Peyer's patch (tissue), 4 donors: ENCODE measurements around the gene NUDCD3. TPM values are rescaled to one million over a fixed set of nuclear protein-coding genes. Genes with fewer than 3 reads are reported as not detected.
"Not testable (repeated sequence)": the region's sequence is repeated elsewhere in the genome, so short reads cannot be mapped to it uniquely, and the experiment has no call there.

Source experiments
- DNase-seq, 3 donors: peaks; one replicate each; pipeline ENCODE4 v3.0.0-alpha.2; 2017 to 2019
- H3K27ac ChIP-seq, 4 donors: fragments of 200-600 bp; sonication (generic); one replicate each; pipeline ENCODE4 v1.5.1; 2016 to 2019
- H3K27me3 ChIP-seq, 2 donors: fragments of 200-600 bp; sonication (generic); one replicate each; pipeline ENCODE4 v1.5.1; 2019
- H3K36me3 ChIP-seq, 3 donors: fragments of 200-600 bp; sonication (generic); one replicate each; pipeline ENCODE4 v1.5.1; 2016 to 2019
- H3K4me1 ChIP-seq, 4 donors: fragments of 200-600 bp; sonication (generic); one replicate each; pipeline ENCODE4 v1.5.1; 2016 to 2019
- H3K4me3 ChIP-seq, 4 donors: fragments of 200-600 bp; sonication (generic); 1 replicate in 3 of 4; 2 replicates in 1 of 4; pipeline ENCODE4 v1.5.1; 2016 to 2019; ENCODE audit warnings: mild to moderate bottlenecking in 1 of 4
- H3K9me3 ChIP-seq, 4 donors: fragments of 200-600 bp; sonication (generic); one replicate each; pipeline ENCODE4 v1.5.1; 2016 to 2019; ENCODE audit warnings: mild to moderate bottlenecking in 1 of 4
- CTCF ChIP-seq, 6 experiments: fragments of 450-650 bp in 4 of 6; fragments of 200-600 bp in 2 of 6; sonication (generic) in 1 of 6; IDR thresholded peaks; one replicate each; pipeline ENCODE4 v1.5.1; 2017 to 2019; ENCODE audit warnings: antibody characterized with exemption in 6 of 6, mild to moderate bottlenecking in 3 of 6, moderate library complexity in 1 of 6
- POLR2A ChIP-seq, 2 donors: fragments of 450-650 bp; IDR thresholded peaks; one replicate each; pipeline ENCODE4 v1.5.1; 2017; ENCODE audit warnings: antibody characterized with exemption in 2 of 2, mild to moderate bottlenecking in 2 of 2, moderate library complexity in 2 of 2
- total RNA-seq, 4 donors: library from RNA; depleted of rRNA; stranded (reverse); fragments of >200 nt; gene quantifications; one replicate each; pipeline ENCODE4 v1.1.0, GENCODE V29; 2016

Gene NUDCD3
- total RNA-seq, 4 donors from 2014 or later: 32.9 to 61.9 (median 44.1) TPM

GRCh38 chr7:44515590-44516268 lies 25.3 kb upstream of the NUDCD3 start:
- no peak overlapping the region for H3K27ac ChIP-seq

GRCh38 chr7:44512736-44513135 lies 22.3 kb upstream of the NUDCD3 start:
- Histone ChIP-seq H3K36me3 (no peaks in the 10 kb centered on the region), H3K27ac (no peak overlapping the region), H3K9me3 (no peaks in the 10 kb centered on the region), H3K4me1 (no peaks in the 10 kb centered on the region), H3K4me3 (no peak overlapping the region), H3K27me3 (no peaks in the 10 kb centered on the region)
- TF ChIP-seq POLR2A (IDR thresholded peaks at IDR 0.05) (no peak), CTCF (IDR thresholded peaks at IDR 0.05) (no peak)
- no peak for DNase-seq

More at GRCh38 chr7:44515590-44516268, 25.3 kb upstream of the NUDCD3 start:
- no peak for TF ChIP-seq POLR2A (IDR thresholded peaks at IDR 0.05)
- TF ChIP-seq CTCF (IDR thresholded peaks at IDR 0.05): no peak
- Histone ChIP-seq H3K36me3 (no peaks in the 10 kb centered on the region), H3K4me3 (no peak overlapping the region), H3K4me1 (no peaks in the 10 kb centered on the region), H3K27me3 (no peaks in the 10 kb centered on the region), H3K9me3 (no peaks in the 10 kb centered on the region)
- no peak for DNase-seq

- no peaks in the 10 kb centered on the region for H3K36me3 ChIP-seq
- DNase-seq: no peak
- no peaks in the 10 kb centered on the region for H3K27me3 ChIP-seq
- no peak overlapping the region for H3K4me3 ChIP-seq
- no peaks in the 10 kb centered on the region for H3K9me3 ChIP-seq
- no peaks in the 10 kb centered on the region for H3K4me1 ChIP-seq
- no peak overlapping the region for H3K27ac ChIP-seq
- no peak for TF ChIP-seq POLR2A (IDR thresholded peaks at IDR 0.05)
- TF ChIP-seq CTCF (IDR thresholded peaks at IDR 0.05): no peak
These were observed 21.5 kb upstream of the NUDCD3 start for GRCh38 chr7:44511863-44512468.

GRCh38 chr7:44511236-44511635 lies 20.8 kb upstream of the NUDCD3 start:
- TF ChIP-seq POLR2A (IDR thresholded peaks at IDR 0.05) (no peak), CTCF (IDR thresholded peaks at IDR 0.05) (no peak)
- H3K27ac ChIP-seq: no peak overlapping the region
- DNase-seq: no peak

GRCh38 chr7:44508328-44509030 lies 18.0 kb upstream of the NUDCD3 start:
- Histone ChIP-seq H3K4me1 (no peaks in the 10 kb centered on the region), H3K36me3 (no peaks in the 10 kb centered on the region), H3K27ac (no peak overlapping the region), H3K27me3 (no peaks in the 10 kb centered on the region), H3K4me3 (no peak overlapping the region), H3K9me3 (no peaks in the 10 kb centered on the region)
- no peak for DNase-seq
- TF ChIP-seq POLR2A (IDR thresholded peaks at IDR 0.05) (no peak), CTCF (IDR thresholded peaks at IDR 0.05) (no peak)

More at GRCh38 chr7:44511236-44511635, 20.8 kb upstream of the NUDCD3 start:
- Histone ChIP-seq H3K4me3 (no peak overlapping the region), H3K9me3 (no peaks in the 10 kb centered on the region), H3K4me1 (no peaks in the 10 kb centered on the region), H3K36me3 (no peaks in the 10 kb centered on the region), H3K27me3 (no peaks in the 10 kb centered on the region)

GRCh38 chr7:44506592-44507288 lies 16.3 kb upstream of the NUDCD3 start:
- H3K4me3 ChIP-seq, H3K4me1 ChIP-seq, H3K36me3 ChIP-seq, H3K9me3 ChIP-seq, H3K27me3 ChIP-seq, DNase-seq, H3K27ac ChIP-seq: not testable (repeated sequence)
